Small intestine (tissue), 7 donors: ENCODE results near the gene MIEF1. TPM values are rescaled to one million over a fixed set of nuclear protein-coding genes. Genes with fewer than 3 reads are reported as not detected.

Source experiments
- DNase-seq, 2 donors: peaks; one replicate each; pipeline versions ENCODE4 v3.0.0 to v3.0.0-alpha.2; 2013
- FAIRE-seq: peaks from 2 replicates; lab custom pipeline; 2012; peaks lifted over from hg19 to GRCh38; lab: Jason Lieb, UNC
- H3K27ac ChIP-seq, 3 donors: one replicate each; pipeline ENCODE4 v1.5.1; 2013; ENCODE audit warnings: low read length in 2 of 3, mild to moderate bottlenecking in 2 of 3, control low read depth in 1 of 3, inconsistent platforms in 1 of 3, low read depth in 1 of 3, moderate library complexity in 1 of 3
- H3K27me3 ChIP-seq, 3 donors: one replicate each; pipeline ENCODE4 v1.6.1; 2013; ENCODE audit warnings: low read length in 3 of 3, inconsistent platforms in 1 of 3; ENCODE audit not compliant: control insufficient read depth in 3 of 3, insufficient read depth in 3 of 3
- H3K36me3 ChIP-seq, 3 donors: one replicate each; pipeline ENCODE4 v1.6.1; 2013; ENCODE audit warnings: low read length in 3 of 3, inconsistent platforms in 1 of 3, low read depth in 1 of 3, mild to moderate bottlenecking in 1 of 3, moderate library complexity in 1 of 3; ENCODE audit not compliant: control insufficient read depth in 3 of 3, insufficient read depth in 2 of 3
- H3K4me1 ChIP-seq, 3 donors: one replicate each; pipeline ENCODE4 v1.6.1; 2013; ENCODE audit warnings: low read length in 2 of 3, inconsistent platforms in 1 of 3, low read depth in 1 of 3, mild to moderate bottlenecking in 1 of 3, moderate library complexity in 1 of 3; ENCODE audit not compliant: control insufficient read depth in 3 of 3, insufficient read depth in 2 of 3
- H3K4me3 ChIP-seq, 3 donors: one replicate each; pipeline ENCODE4 v1.5.1; 2013; ENCODE audit warnings: low read length in 3 of 3, control low read depth in 1 of 3, inconsistent platforms in 1 of 3, low read depth in 1 of 3, mild to moderate bottlenecking in 1 of 3, moderate library complexity in 1 of 3
- H3K9me3 ChIP-seq, 2 donors: one replicate each; pipeline ENCODE4 v1.6.1; 2013; ENCODE audit warnings: low read depth in 1 of 2, low read length in 1 of 2; ENCODE audit not compliant: control insufficient read depth in 2 of 2, insufficient read depth in 1 of 2
- WGBS, 3 donors: extraction: QIAGEN DNeasy Blood & Tissue Kit; methylation state at CpG; one replicate each; pipeline ENCODE4 v1.1.7; 2013; 5-methylcytosine and 5-hydroxymethylcytosine counted together
- polyA plus RNA-seq, 4 donors: library from polyadenylated mRNA; stranded (reverse) in 3 of 4; unstranded in 1 of 4; fragments of 200-250 nt in 3 of 4; fragments of 120-200 nt in 1 of 4; gene quantifications; one replicate each; pipeline versions ENCODE4 v1.2.1 to v1.2.3, GENCODE V29; 2013
- donor health status: healthy with polysubstance abuse.
- donor health status: control.
- donor health status: control.
- donor health status: Bipolar disorder and iron deficiency.
- donor health status: healthy.

MIEF1 gene
- polyA plus RNA-seq, 4 donors = 12.2 to 37.5 (median 18.7) TPM

- no peak overlapping the region for H3K4me3 ChIP-seq
- DNase-seq (no peak), FAIRE-seq (no peak)
- no peaks in the 10 kb centered on the region for H3K4me1 ChIP-seq
- H3K36me3 ChIP-seq = no peaks in the 10 kb centered on the region
- 36 to 59% (median 41%) methylated on average over 4 to 5 of the region's 5 CpGs for WGBS, 3 donors
- H3K27me3 ChIP-seq = peaks cover 0 to 39% (median 0%) of the 10 kb centered on the region in 3 donors
- H3K9me3 ChIP-seq = no peaks in the 10 kb centered on the region
- no peak overlapping the region for H3K27ac ChIP-seq
Observed at GRCh38 chr22:39546889-39547586, 44.9 kb downstream of the MIEF1 start.

- Histone ChIP-seq H3K4me3 (no peak overlapping the region), H3K27ac (no peak overlapping the region), H3K9me3 (no peaks in the 10 kb centered on the region), H3K36me3 (no peaks in the 10 kb centered on the region), H3K4me1 (no peaks in the 10 kb centered on the region), H3K27me3 (peaks cover 0 to 44% (median 0%) of the 10 kb centered on the region in 3 donors)
- FAIRE-seq (no peak), DNase-seq (no peak)
- 23 to 48% (median 44%) methylated on average over 2 of the region's 2 CpGs for WGBS, 3 donors
Observed at GRCh38 chr22:39547587-39547947, 45.5 kb downstream of the MIEF1 start.

- no peak for DNase-seq
- 67 to 91% (median 88%) methylated on average over 3 of the region's 3 CpGs for WGBS, 3 donors
- H3K4me1 ChIP-seq = no peaks in the 10 kb centered on the region
- peaks cover 3 to 54% (median 12%) of the 10 kb centered on the region in 3 donors for H3K27me3 ChIP-seq
- no peak for FAIRE-seq
- H3K27ac ChIP-seq = no peak overlapping the region
- no peak overlapping the region for H3K4me3 ChIP-seq
- no peaks in the 10 kb centered on the region for H3K36me3 ChIP-seq
- no peaks in the 10 kb centered on the region for H3K9me3 ChIP-seq
Observed at GRCh38 chr22:39553429-39553828, 51.3 kb downstream of the MIEF1 start.

GRCh38 chr22:39554151-39554550 is 52.1 kb downstream of the MIEF1 start:
- H3K27ac ChIP-seq = no peak overlapping the region
- FAIRE-seq (no peak), DNase-seq (no peak)
- peaks cover 3 to 55% (median 18%) of the 10 kb centered on the region in 3 donors for H3K27me3 ChIP-seq
- no peaks in the 10 kb centered on the region for H3K4me1 ChIP-seq
- no peak overlapping the region for H3K4me3 ChIP-seq
- WGBS, 3 donors = 37 to 53% (median 42%) methylated on average over 3 of the region's 3 CpGs
- no peaks in the 10 kb centered on the region for H3K36me3 ChIP-seq
- H3K9me3 ChIP-seq = no peaks in the 10 kb centered on the region

GRCh38 chr22:39556970-39557841 is 55.1 kb downstream of the MIEF1 start:
- H3K36me3 ChIP-seq = no peaks in the 10 kb centered on the region
- H3K27me3 ChIP-seq = peaks cover 3 to 68% (median 21%) of the 10 kb centered on the region in 3 donors
- no peak for FAIRE-seq
- H3K9me3 ChIP-seq = no peaks in the 10 kb centered on the region
- 6 to 10% (median 6%) methylated on average over 43 to 72 of the region's 72 CpGs for WGBS, 3 donors
- DNase-seq = peak in 1 of 2 donors; percentile 43
- peak overlapping the region in 1 of 3 donors; percentile 27 for H3K4me3 ChIP-seq
- no peaks in the 10 kb centered on the region for H3K4me1 ChIP-seq
- no peak overlapping the region for H3K27ac ChIP-seq

- 11 to 17% (median 15%) methylated on average over 33 to 34 of the region's 34 CpGs for WGBS, 3 donors
- DNase-seq = no peak
- H3K27ac ChIP-seq = no peak overlapping the region
- H3K27me3 ChIP-seq = peaks cover 3 to 64% (median 21%) of the 10 kb centered on the region in 3 donors
- FAIRE-seq = no peak
- H3K4me3 ChIP-seq = no peak overlapping the region
- H3K36me3 ChIP-seq = no peaks in the 10 kb centered on the region
- no peaks in the 10 kb centered on the region for H3K4me1 ChIP-seq
- H3K9me3 ChIP-seq = no peaks in the 10 kb centered on the region
Observed at GRCh38 chr22:39558254-39558727, 56.2 kb downstream of the MIEF1 start.

- H3K27ac ChIP-seq = no peak overlapping the region
- 85 to 88% (median 87%) methylated on average over 10 to 14 of the region's 14 CpGs for WGBS, 3 donors
- no peaks in the 10 kb centered on the region for H3K9me3 ChIP-seq
- no peak overlapping the region for H3K4me3 ChIP-seq
- peaks cover 3 to 64% (median 21%) of the 10 kb centered on the region in 3 donors for H3K27me3 ChIP-seq
- H3K36me3 ChIP-seq = no peaks in the 10 kb centered on the region
- DNase-seq = no peak
- FAIRE-seq = no peak
- no peaks in the 10 kb centered on the region for H3K4me1 ChIP-seq
Observed at GRCh38 chr22:39558950-39559349, 56.9 kb downstream of the MIEF1 start.

GRCh38 chr22:39559456-39560105 is 57.5 kb downstream of the MIEF1 start:
- Histone ChIP-seq H3K9me3 (no peaks in the 10 kb centered on the region), H3K4me1 (no peaks in the 10 kb centered on the region), H3K4me3 (no peak overlapping the region), H3K27ac (no peak overlapping the region), H3K36me3 (no peaks in the 10 kb centered on the region), H3K27me3 (peaks cover 3 to 64% (median 21%) of the 10 kb centered on the region in 3 donors)
- WGBS, 3 donors = 31 to 56% (median 45%) methylated on average over 9 to 11 of the region's 11 CpGs
- DNase-seq = peak in 1 of 2 donors; percentile 23
- no peak for FAIRE-seq
